Measurements from ENCODE around the gene GP9.

GP9 gene

GRCh38 chr3:129060276-129061022 is at the start of gene GP9:
Gene GP9 (plus strand): TSS chr3:129060779. CDS start chr3:129061740, 961 bp downstream.
- DNase-seq = no peak

GRCh38 chr3:129013491-129013891 is 47.1 kb upstream of the GP9 start:
- no peak for DNase-seq

GRCh38 chr3:129014148-129014547 is 46.4 kb upstream of the GP9 start:
- no peak for DNase-seq

- no peak for DNase-seq
These were observed 45.7 kb upstream of the GP9 start for GRCh38 chr3:129014793-129015345.

GRCh38 chr3:129015388-129016105 is 45.0 kb upstream of the GP9 start:
- DNase-seq = peak; percentile 39

- peak; percentile 54 for DNase-seq
These were observed 44.2 kb upstream of the GP9 start for GRCh38 chr3:129016356-129016719.

GRCh38 chr3:129016720-129017483 is 43.7 kb upstream of the GP9 start:
- DNase-seq = no peak

GRCh38 chr3:129017484-129017899 is 43.1 kb upstream of the GP9 start:
- DNase-seq = no peak

- no peak for DNase-seq
These were observed 42.3 kb upstream of the GP9 start for GRCh38 chr3:129018271-129018670.

GRCh38 chr3:129018751-129019150 is 41.8 kb upstream of the GP9 start:
- no peak for DNase-seq

- DNase-seq = no peak
These were observed 41.3 kb upstream of the GP9 start for GRCh38 chr3:129019266-129019665.

- no peak for DNase-seq
These were observed 39.9 kb upstream of the GP9 start for GRCh38 chr3:129020691-129021090.

GRCh38 chr3:129021140-129021551 is 39.4 kb upstream of the GP9 start:
- DNase-seq = no peak

GRCh38 chr3:129022114-129023007 is 38.2 kb upstream of the GP9 start:
- DNase-seq = no peak

GRCh38 chr3:129023008-129023358 is 37.6 kb upstream of the GP9 start:
- no peak for DNase-seq

- no peak for DNase-seq
These were observed 36.7 kb upstream of the GP9 start for GRCh38 chr3:129023909-129024308.

- no peak for DNase-seq
These were observed 35.5 kb upstream of the GP9 start for GRCh38 chr3:129025108-129025507.

- DNase-seq = no peak
These were observed 34.7 kb upstream of the GP9 start for GRCh38 chr3:129025691-129026435.

- DNase-seq = peak; percentile 94
These were observed 33.6 kb upstream of the GP9 start for GRCh38 chr3:129026728-129027543.

- no peak for DNase-seq
These were observed 33.1 kb upstream of the GP9 start for GRCh38 chr3:129027544-129027880.

- no peak for DNase-seq
These were observed 31.7 kb upstream of the GP9 start for GRCh38 chr3:129028866-129029265.
